Measurements from ENCODE around the gene CACNA2D3.

GRCh38 chr3:54891540-54891897, 769.2 kb downstream of the CACNA2D3 start:
- no peak for TF ChIP-seq POLR2A (IDR thresholded peaks at IDR 0.05)
- no peak for TF ChIP-seq CTCF (IDR thresholded peaks at IDR 0.05)

Data from lower leg skin (tissue), 3 donors.